GM19035 (cell line): Measurements from ENCODE around the gene GGA1.

Experiments used
- ATAC-seq: cut with Tn5 transposase; IDR thresholded peaks from one replicate; pipeline ENCODE4 v1.9.1; 2021; ENCODE audit not compliant: unreplicated experiment

GGA1 gene

DNA sequence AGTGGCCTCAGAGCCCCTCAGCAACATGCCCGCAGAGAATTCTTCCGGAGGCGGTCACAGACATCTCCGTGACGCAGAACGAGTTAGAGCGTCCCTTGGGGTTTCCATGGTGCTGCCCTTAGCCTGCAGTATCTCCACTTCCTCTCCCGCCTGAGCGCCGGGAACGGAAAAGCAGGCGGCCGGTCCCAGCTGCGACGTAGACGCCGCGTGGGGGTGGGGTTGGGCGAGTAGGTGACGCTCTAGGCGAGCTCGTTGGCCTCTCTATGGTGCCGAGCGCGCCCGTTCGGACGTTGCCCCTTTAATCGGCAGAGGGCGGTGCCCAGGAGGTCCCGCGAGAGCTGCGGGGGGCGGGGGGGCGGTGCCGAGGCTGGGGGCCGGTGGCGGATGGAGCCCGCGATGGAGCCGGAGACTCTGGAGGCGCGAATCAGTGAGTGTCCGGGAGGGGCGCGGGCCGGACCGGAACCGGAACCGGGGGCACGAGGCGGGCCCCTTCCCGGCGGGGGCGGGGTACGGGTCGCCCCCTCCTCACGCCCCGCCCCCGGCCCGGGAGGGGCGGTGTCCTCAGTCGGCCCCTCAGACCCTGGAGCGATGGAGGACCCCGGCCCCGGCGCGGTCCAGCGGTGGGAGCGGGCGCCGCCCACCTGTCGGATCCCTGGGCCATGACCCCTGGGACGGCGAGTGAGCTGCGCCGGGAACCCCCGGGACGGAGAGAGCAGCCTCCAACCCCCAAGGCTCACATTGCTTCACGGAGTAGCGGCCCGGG lies at the start of gene GGA1:
TSS of gene GGA1 (plus strand) at position 358 of the 763 bp plus-strand sequence. CDS start at position 385, 27 bp downstream.
- ATAC-seq, result peak; percentile 79

GRCh38 chr22:37559521-37559900 lies 49.1 kb upstream of the GGA1 start:
- no peak for ATAC-seq

GRCh38 chr22:37559901-37560607 lies 48.6 kb upstream of the GGA1 start, which contains the start of gene CDC42EP1:
TSS of gene CDC42EP1 (plus strand) at chr22:37560480. CDS start at chr22:37566350, 5,870 bp downstream.
- no peak for ATAC-seq

DNA sequence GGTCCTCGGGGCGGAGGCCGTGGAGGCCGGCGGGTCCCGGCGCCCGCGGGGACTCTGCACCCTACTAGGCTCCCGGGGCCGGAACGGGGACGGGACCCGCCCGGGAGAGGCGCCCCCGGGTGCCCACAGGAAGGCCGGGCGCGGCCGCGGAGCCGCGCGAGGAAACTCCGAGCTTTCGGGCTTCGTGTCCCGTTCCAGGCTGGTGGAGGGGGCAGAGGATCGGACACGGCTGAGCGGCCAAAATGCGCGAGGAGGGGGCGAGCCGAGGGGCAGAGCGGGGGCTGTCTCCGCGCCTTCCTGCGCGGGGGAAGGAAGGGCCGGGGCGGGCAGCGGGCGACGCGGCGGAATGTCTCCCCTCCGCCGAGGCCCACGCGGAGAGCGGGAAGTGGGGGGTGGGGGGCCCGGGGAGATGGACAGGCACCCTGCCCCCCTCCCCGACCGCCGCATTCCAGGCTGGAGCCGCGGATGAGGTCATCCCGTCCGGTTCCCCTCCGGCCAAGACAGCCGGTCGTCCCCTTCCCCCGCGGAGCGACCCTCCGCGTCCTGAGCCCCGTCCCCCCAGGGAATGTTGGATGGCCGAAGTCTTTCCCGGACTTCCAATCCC lies 47.9 kb upstream of the GGA1 start:
- ATAC-seq, result no peak

- ATAC-seq, result no peak
Measured at GRCh38 chr22:37561212-37562048, 47.2 kb upstream of the GGA1 start.

DNA sequence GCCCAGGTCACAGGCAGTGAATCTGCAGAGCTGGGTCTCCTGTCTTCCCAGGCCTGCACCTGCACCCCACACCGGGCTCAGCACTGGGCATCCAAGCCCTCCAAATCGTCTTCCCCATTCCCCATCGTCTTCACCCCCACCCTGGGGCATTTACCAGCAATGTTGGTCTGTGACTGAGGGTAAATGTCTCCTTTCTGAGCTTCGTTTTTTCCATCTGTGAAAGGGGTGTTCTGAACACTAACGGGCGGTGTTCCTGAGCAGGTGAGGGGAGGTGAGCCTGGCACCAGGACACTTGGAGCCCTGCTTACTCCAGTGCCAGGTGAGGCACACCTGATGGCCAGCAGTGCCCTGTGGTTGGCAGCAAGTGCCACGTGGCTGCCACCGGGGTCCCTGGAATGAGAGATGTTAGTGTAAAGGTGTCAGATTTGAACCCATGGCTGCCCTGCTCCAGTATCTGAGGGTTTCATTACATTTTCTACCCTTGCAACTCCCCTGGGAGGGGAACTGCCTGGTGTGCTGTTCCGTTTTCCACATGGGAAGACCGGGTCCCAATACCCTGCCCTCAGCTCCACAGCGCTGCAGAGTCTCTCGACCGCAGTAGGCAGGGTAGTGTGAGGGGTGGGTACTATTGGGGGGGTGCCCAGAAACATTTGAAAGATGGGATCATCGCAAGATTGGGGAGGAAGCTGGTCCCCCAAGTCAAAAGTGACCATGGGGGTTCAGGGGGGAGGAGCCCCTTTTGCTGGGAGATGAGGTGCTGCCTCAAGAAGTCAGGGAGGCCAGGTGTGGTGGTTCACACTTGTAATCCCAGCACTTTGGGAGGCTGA lies 46.4 kb upstream of the GGA1 start:
- ATAC-seq, result no peak

- ATAC-seq, result no peak
Measured at GRCh38 chr22:37563153-37564081, 45.2 kb upstream of the GGA1 start.

DNA sequence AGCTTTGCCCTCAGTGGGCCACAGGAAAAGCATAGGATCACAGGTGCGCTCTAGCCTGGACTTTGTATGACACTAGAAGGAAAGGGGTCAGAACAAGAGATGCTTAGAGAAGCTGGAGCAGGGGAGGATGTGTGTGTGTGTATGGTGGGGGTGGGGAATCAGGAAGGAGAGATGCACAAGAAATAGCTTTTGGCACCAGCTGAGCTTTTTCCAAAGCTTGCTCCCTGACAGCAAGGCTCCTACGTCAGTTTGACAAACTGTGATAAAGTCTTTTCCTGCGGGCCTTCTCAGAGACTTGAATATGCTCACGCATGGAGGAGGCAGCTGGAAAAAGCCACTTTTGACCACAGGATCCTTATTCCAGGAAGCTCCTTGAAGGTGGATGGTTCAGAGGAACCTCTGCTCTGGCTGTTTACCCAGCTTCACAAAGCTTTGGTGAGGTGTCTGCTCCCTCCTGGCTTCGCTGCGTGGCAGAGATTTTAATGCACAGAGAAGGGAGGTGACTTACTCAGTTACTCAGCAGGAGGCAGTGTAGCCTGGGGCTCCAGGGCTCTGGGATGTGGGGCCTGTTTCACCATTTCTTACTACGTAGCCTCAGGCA lies 44.4 kb upstream of the GGA1 start:
- ATAC-seq, result no peak

DNA sequence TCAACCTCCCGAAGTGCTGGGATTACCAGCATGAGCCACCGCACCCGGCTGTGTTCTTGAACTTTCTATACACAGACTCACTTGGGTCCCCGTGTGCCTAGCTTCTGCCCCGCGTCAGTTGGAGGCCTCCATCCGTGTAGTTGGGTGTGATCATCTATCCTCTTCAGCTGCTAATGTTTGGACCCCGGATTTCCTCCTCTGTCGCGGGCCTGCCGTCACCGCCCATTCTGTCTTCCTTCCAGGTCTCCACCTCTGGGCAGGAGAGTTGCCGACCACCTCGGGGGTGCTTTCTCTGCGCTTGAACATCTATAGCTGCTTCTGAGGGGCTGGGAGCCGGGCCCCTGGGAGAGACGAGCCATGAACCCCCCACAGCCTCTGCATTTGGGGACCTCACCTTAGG lies 42.8 kb upstream of the GGA1 start:
- no peak for ATAC-seq

DNA sequence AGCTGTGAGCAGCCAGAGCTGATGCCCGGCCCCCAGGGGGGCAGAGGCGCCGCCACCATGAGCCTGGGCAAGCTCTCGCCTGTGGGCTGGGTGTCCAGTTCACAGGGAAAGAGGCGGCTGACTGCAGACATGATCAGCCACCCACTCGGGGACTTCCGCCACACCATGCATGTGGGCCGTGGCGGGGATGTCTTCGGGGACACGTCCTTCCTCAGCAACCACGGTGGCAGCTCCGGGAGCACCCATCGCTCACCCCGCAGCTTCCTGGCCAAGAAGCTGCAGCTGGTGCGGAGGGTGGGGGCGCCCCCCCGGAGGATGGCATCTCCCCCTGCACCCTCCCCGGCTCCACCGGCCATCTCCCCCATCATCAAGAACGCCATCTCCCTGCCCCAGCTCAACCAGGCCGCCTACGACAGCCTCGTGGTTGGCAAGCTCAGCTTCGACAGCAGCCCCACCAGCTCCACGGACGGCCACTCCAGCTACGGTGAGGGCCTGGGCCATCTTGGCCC lies 42.3 kb upstream of the GGA1 start:
- ATAC-seq, result no peak

DNA sequence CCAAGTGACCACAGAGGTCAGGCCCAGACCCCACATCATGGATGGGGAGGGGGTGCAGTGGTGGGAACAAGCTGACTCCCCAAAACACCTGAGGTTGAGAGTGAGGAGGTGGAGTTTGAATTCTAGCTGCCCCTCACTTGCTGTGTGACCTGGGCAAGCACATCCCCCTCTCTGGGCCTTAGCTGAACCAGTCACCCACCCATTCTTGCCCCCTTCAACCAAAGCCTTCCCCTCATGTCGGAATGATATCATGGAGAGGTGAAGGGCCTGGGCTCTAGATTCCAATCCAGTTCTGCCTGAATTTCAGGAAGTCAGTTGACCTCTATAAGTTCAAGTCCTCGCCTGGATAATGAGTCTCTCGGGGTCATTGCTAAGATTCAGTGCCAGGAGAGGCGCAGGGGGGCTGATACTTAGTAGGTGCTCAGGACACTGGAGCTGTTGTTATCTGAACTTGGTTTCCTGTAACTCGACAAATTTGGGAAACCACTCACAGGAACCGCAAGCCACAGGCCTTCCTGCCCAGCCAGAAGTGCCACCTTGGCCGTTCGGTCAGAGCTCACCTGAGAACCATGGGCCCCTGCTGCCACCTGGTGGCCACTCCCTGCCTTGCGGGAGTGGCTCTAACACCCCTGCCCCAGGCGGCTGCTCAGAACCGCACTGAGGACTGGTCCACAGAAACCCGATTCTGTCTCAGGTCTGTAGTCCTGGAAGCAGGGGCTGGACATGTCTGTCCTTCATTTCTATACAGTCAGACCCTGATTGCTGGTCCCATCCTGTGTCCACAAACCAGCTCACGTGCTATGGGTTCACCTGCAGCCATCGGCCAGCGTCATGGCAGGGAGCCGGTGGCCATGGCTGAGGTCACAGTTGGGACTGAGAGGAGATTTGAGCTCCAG lies 41.5 kb upstream of the GGA1 start:
- peak; percentile 87 for ATAC-seq

- no peak for ATAC-seq
Measured at GRCh38 chr22:37568012-37568411, 40.6 kb upstream of the GGA1 start.

GRCh38 chr22:37568448-37569008 lies 40.1 kb upstream of the GGA1 start:
- no peak for ATAC-seq

DNA sequence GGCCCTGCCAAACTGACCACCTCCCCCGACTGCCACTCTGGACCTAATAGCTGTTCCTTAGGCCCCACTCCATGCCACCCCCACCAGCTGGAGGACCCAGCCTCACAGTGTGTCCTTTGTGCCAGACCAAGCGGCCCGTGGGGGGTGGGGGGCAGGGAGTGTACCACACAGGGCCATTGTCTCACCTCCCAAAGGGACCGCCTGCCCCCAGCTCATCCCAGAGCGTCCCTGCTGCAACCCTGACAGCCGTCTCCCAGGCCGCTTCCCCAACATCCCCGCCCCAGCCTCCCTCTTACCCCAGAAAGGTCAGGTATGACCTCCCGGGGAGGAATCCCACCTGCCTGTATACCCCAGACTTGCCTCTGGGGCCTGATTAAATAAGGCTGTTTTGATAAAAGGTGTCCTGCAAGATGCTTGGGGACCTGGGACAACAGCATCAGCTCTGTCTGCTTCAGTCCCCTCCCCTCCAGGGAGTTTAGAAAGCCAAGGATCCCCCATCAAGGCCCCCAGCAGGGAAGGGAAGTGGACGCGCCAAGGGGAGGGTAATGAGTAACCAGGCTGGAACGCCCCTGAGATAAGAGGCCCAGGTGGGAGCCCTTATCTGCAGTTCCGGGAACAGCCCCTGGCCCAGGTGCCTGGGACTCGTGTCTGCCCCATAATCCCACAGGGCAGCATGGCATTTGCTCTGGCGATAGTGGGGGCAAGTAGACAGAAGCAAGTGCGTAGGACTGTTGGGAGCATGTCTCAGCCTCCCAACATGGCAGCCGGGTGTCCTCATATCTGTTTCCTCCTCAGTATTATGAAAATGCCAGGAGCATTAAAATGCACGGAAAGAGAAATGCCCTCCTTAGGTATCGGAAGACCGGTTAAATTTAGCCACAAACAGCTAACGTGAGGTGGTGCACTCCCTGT lies 39.4 kb upstream of the GGA1 start:
- no peak for ATAC-seq

DNA sequence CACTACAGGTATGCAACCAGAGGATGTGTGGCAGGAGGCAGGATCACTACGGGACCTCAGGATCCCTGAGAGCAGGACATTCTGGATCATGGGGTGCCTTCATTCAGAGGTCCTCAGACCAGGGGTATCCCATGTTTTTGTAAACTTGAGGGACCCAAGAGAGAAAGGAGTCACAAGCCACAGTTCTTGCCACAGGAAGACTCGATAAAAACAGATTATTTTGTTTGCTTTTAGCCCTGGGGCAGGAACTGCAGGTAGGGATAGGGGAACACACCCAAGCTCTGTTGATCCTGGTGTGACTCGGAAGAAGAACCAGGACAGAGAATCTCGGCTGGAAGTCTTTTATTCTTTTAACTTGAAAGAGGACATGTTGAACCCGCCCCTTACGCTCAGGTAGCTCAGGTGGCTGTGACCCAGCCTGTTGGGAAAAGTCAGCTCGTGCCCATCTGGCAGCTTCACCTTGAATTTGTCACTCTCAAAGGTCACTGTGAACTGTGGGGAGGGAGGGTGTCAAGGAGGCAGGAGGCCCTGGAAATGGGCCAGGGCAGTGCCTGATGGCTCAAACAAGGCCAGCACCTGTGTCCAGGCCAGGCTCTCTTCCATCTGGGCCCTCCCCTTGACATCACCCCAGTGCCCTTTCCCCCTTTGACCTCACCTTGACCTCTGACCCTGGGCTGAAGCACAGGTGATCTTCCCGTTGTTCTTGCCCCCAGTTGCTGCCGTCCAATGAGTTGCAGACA lies 38.5 kb upstream of the GGA1 start:
- ATAC-seq, result no peak

- ATAC-seq, result no peak
Measured at GRCh38 chr22:37570661-37570976, 38.0 kb upstream of the GGA1 start.
